Testis (tissue), 2 donors: Measurements from ENCODE around the gene SLC13A5.

Experiments used
- POLR2A ChIP-seq: fragments of 450-650 bp; IDR thresholded peaks from one replicate; pipeline ENCODE4 v1.6.1; 2017; ENCODE audit warnings: antibody characterized with exemption, mild to moderate bottlenecking, moderate library complexity
- TF ChIP-seq, protein P1 (sequence below), 3 experiments: fragments of 450-650 bp in 2 of 3; fragments of 200-600 bp in 1 of 3; sonication (generic) in 1 of 3; IDR thresholded peaks; one replicate each; pipeline ENCODE4 v1.5.1; 2016 to 2019; ENCODE audit warnings: antibody characterized with exemption in 3 of 3, mild to moderate bottlenecking in 2 of 3, moderate library complexity in 1 of 3

DNA sequence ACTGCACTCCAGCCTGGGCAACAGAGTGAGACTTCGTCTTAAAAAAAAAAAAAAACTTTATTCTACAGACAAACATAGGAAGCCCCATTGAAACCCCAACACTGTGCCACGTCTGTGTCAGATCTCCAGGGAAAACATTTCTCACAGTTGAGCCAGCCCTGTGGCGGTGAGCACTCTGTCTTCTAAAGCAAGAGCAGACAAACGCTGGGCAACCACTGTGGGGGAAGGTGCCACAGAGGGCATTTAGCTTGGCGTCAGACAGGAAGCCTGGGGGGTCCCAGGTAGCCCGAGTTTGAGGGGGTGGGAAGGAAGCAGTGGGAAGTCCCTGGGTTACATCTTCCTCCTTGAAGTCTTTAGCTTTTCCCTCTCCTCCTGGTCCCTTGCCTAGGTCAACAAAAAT lies 45.7 kb downstream of the SLC13A5 start:
- TF ChIP-seq, protein P1, sequence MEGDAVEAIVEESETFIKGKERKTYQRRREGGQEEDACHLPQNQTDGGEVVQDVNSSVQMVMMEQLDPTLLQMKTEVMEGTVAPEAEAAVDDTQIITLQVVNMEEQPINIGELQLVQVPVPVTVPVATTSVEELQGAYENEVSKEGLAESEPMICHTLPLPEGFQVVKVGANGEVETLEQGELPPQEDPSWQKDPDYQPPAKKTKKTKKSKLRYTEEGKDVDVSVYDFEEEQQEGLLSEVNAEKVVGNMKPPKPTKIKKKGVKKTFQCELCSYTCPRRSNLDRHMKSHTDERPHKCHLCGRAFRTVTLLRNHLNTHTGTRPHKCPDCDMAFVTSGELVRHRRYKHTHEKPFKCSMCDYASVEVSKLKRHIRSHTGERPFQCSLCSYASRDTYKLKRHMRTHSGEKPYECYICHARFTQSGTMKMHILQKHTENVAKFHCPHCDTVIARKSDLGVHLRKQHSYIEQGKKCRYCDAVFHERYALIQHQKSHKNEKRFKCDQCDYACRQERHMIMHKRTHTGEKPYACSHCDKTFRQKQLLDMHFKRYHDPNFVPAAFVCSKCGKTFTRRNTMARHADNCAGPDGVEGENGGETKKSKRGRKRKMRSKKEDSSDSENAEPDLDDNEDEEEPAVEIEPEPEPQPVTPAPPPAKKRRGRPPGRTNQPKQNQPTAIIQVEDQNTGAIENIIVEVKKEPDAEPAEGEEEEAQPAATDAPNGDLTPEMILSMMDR (IDR thresholded peaks at IDR 0.05): no peak
- no peak for TF ChIP-seq POLR2A
